HEK293 (cell line): Measurements from ENCODE around the gene CDAN1.

Experiments used
- ATF2 ChIP-seq: fragments of 450-650 bp; formaldehyde crosslinking; IDR thresholded peaks from 2 replicates; pipeline ENCODE4 v1.5.1; 2016; ENCODE audit warnings: missing biosample characterization, missing genetic modification characterization, low read depth
- BCL11B ChIP-seq: fragments of 450-650 bp; formaldehyde crosslinking; IDR thresholded peaks from 2 replicates; pipeline ENCODE4 v1.5.1; 2016; ENCODE audit warnings: low read depth, missing biosample characterization, missing genetic modification characterization
- BCL6B ChIP-seq: fragments of 450-650 bp; formaldehyde crosslinking; IDR thresholded peaks from 2 replicates; pipeline ENCODE4 v1.5.1; 2017; ENCODE audit warnings: missing biosample characterization, missing genetic modification characterization
- GLI2 ChIP-seq: fragments of 450-650 bp; formaldehyde crosslinking; IDR thresholded peaks from 2 replicates; pipeline ENCODE4; 2017; ENCODE audit warnings: missing biosample characterization, missing genetic modification characterization, low read depth, borderline replicate concordance
- OSR2 ChIP-seq: fragments of 450-650 bp; formaldehyde crosslinking; IDR thresholded peaks from 2 replicates; pipeline ENCODE4 v1.5.1; 2016; ENCODE audit warnings: missing biosample characterization, missing genetic modification characterization
- OVOL3 ChIP-seq: fragments of 450-650 bp; formaldehyde crosslinking; IDR thresholded peaks from 2 replicates; pipeline ENCODE4 v1.5.1; 2016; ENCODE audit warnings: missing biosample characterization, missing genetic modification characterization
- SP7 ChIP-seq: fragments of 450-650 bp; formaldehyde crosslinking; IDR thresholded peaks from 2 replicates; pipeline ENCODE4 v1.5.1; 2016; ENCODE audit warnings: missing biosample characterization, missing genetic modification characterization
- ZBTB21 ChIP-seq: fragments of 450-650 bp; formaldehyde crosslinking; IDR thresholded peaks from 2 replicates; pipeline ENCODE4 v1.5.1; 2017; ENCODE audit warnings: missing biosample characterization, missing genetic modification characterization
- ZBTB8A ChIP-seq: fragments of 450-650 bp; formaldehyde crosslinking; IDR thresholded peaks from 2 replicates; pipeline ENCODE4 v1.5.1; 2016; ENCODE audit warnings: missing biosample characterization, missing genetic modification characterization
- ZFHX2 ChIP-seq: fragments of 450-650 bp; formaldehyde crosslinking; conservative IDR thresholded peaks from 2 replicates; pipeline ENCODE4 v1.5.1; 2016; ENCODE audit warnings: missing biosample characterization, missing genetic modification characterization
- ZNF184 ChIP-seq: fragments of 450-650 bp; IDR thresholded peaks from 2 replicates; pipeline ENCODE4 v1.5.1; 2018; ENCODE audit warnings: missing biosample characterization, mild to moderate bottlenecking, missing genetic modification characterization
- ZNF19 ChIP-seq: fragments of 450-650 bp; formaldehyde crosslinking; IDR thresholded peaks from 2 replicates; pipeline ENCODE4; 2016; ENCODE audit warnings: missing biosample characterization, missing genetic modification characterization, low read depth
- ZNF302 ChIP-seq: fragments of 450-650 bp; formaldehyde crosslinking; IDR thresholded peaks from 2 replicates; pipeline ENCODE4 v1.5.1; 2016; ENCODE audit warnings: missing biosample characterization, missing genetic modification characterization, low read depth
- ZNF341 ChIP-seq: fragments of 450-650 bp; formaldehyde crosslinking; IDR thresholded peaks from 2 replicates; pipeline ENCODE4; 2016; ENCODE audit warnings: low read depth, missing biosample characterization, missing genetic modification characterization
- ZNF416 ChIP-seq: fragments of 450-650 bp; formaldehyde crosslinking; IDR thresholded peaks from 2 replicates; pipeline ENCODE4 v1.5.1; 2016; ENCODE audit warnings: missing biosample characterization, missing genetic modification characterization
- ZNF48 ChIP-seq: fragments of 450-650 bp; formaldehyde crosslinking; IDR thresholded peaks from 2 replicates; pipeline ENCODE4 v1.5.1; 2016; ENCODE audit warnings: missing biosample characterization, missing genetic modification characterization
- ZNF529 ChIP-seq: fragments of 450-650 bp; formaldehyde crosslinking; IDR thresholded peaks from 2 replicates; pipeline ENCODE4 v1.5.1; 2017; ENCODE audit warnings: missing genetic modification characterization, missing biosample characterization; ENCODE audit not compliant: insufficient replicate concordance
- ZNF596 ChIP-seq: fragments of 450-650 bp; IDR thresholded peaks from 2 replicates; pipeline ENCODE4 v1.5.0; 2018; ENCODE audit warnings: missing biosample characterization, mild to moderate bottlenecking, missing genetic modification characterization, moderate library complexity
- ZNF621 ChIP-seq: fragments of 450-650 bp; formaldehyde crosslinking; IDR thresholded peaks from 2 replicates; pipeline ENCODE4 v1.5.1; 2017; ENCODE audit warnings: missing biosample characterization, missing genetic modification characterization
- ZNF623 ChIP-seq: fragments of 450-650 bp; formaldehyde crosslinking; IDR thresholded peaks from 2 replicates; pipeline ENCODE4 v1.5.1; 2016; ENCODE audit warnings: missing biosample characterization, missing genetic modification characterization
- ZNF654 ChIP-seq: fragments of 450-650 bp; formaldehyde crosslinking; IDR thresholded peaks from 2 replicates; pipeline ENCODE4 v1.5.1; 2016; ENCODE audit warnings: low read depth, missing biosample characterization, missing genetic modification characterization
- ZNF670 ChIP-seq: fragments of 450-650 bp; formaldehyde crosslinking; IDR thresholded peaks from 2 replicates; pipeline ENCODE4 v1.5.1; 2016; ENCODE audit warnings: missing biosample characterization, missing genetic modification characterization, low read depth
- ZNF707 ChIP-seq: fragments of 450-650 bp; formaldehyde crosslinking; IDR thresholded peaks from 2 replicates; pipeline ENCODE4 v1.5.1; 2016; ENCODE audit warnings: missing biosample characterization, missing genetic modification characterization
- ZNF837 ChIP-seq: fragments of 450-650 bp; formaldehyde crosslinking; IDR thresholded peaks from 2 replicates; pipeline ENCODE4 v1.5.1; 2016; ENCODE audit warnings: missing biosample characterization, missing genetic modification characterization
- ZSCAN5A ChIP-seq: fragments of 450-650 bp; formaldehyde crosslinking; IDR thresholded peaks from 2 replicates; pipeline ENCODE4 v1.5.1; 2016; ENCODE audit warnings: missing biosample characterization, missing genetic modification characterization
- TF ChIP-seq, protein P1 (sequence below): fragments of 450-650 bp; formaldehyde crosslinking; IDR thresholded peaks from 2 replicates; pipeline ENCODE4 v1.5.1; 2017; ENCODE audit warnings: missing biosample characterization, missing genetic modification characterization
- TF ChIP-seq, protein P2 (sequence below): fragments of 450-650 bp; formaldehyde crosslinking; optimal IDR thresholded peaks from 2 replicates; pipeline ENCODE3; 2016; ENCODE audit warnings: missing biosample characterization, mild to moderate bottlenecking, missing genetic modification characterization
- TF ChIP-seq, protein P3 (sequence below): fragments of 450-650 bp; formaldehyde crosslinking; conservative IDR thresholded peaks from 2 replicates; pipeline ENCODE4 v1.5.1; 2016; ENCODE audit warnings: low read depth, missing biosample characterization, missing genetic modification characterization

CDAN1 gene

DNA sequence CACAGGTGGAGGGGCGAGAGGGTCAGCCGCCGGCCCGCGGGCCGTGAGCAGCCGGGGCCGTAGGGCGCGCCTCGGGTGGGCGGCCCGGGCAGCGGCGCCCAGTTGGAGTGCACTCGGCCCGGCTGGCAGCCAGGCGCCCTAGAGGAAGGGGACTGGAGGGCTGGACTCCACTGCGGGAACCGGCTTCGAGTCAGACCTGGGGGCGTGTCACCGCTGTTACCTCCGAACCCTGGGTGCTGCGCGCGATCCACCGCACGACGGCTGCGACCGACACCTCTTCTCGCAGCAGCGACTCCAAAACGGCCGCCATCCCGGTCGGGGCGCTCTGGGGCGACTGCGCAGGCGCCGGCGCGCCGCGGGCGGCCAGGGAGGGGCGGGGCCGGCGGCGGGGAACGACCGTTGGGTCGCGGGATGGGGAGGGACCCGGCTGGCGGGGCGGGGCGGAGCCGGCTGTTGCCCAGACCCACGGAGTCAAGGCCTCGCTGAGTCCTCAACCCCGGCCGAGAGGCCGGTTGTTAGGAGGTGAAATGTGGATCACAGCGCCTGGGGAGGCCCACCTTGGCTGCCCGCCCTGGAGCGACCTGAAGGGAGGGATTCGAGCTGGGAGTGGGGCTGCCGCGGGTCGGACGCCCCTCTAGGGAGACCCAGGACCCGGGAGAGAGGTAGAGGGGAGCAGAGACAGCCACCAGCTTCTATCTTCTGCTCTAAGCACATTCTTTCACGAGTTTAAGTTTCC, at the start of gene CDAN1 (continued):
- TF ChIP-seq ZSCAN5A (tag by site-specific recombination) = no peak
- TF ChIP-seq OVOL3 = no peak
- 0 out of 2 replicates have a peak, but pooled peaks have one; percentile 49 for TF ChIP-seq ZBTB8A (tag by site-specific recombination)
- TF ChIP-seq ZNF707 (tag by site-specific recombination) = no peak
- TF ChIP-seq ZNF48 (tag by site-specific recombination) = no peak
- no peak for TF ChIP-seq BCL11B (tag by site-specific recombination)
- TF ChIP-seq ZNF184 = no peak
- TF ChIP-seq ZNF416 = no peak
- no peak for TF ChIP-seq ATF2 (tag by site-specific recombination)
- TF ChIP-seq SP7 = no peak
- TF ChIP-seq, protein P1, sequence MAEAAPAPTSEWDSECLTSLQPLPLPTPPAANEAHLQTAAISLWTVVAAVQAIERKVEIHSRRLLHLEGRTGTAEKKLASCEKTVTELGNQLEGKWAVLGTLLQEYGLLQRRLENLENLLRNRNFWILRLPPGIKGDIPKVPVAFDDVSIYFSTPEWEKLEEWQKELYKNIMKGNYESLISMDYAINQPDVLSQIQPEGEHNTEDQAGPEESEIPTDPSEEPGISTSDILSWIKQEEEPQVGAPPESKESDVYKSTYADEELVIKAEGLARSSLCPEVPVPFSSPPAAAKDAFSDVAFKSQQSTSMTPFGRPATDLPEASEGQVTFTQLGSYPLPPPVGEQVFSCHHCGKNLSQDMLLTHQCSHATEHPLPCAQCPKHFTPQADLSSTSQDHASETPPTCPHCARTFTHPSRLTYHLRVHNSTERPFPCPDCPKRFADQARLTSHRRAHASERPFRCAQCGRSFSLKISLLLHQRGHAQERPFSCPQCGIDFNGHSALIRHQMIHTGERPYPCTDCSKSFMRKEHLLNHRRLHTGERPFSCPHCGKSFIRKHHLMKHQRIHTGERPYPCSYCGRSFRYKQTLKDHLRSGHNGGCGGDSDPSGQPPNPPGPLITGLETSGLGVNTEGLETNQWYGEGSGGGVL = no peak
- TF ChIP-seq ZBTB21 (tag by site-specific recombination) = no peak
- no peak for TF ChIP-seq ZNF596 (tag by site-specific recombination)
- TF ChIP-seq ZFHX2 (tag by site-specific recombination) = peak; percentile 17; the same call in 1 of the 2 replicates
- TF ChIP-seq ZNF621 (tag by site-specific recombination) = no peak
- TF ChIP-seq BCL6B (tag by site-specific recombination) = no peak
- TF ChIP-seq ZNF837 (tag by site-specific recombination) = no peak
- TF ChIP-seq ZNF19 (tag by site-specific recombination) = no peak
- TF ChIP-seq GLI2 (tag by site-specific recombination) = no peak
- TF ChIP-seq ZNF529 = no peak
- no peak for TF ChIP-seq ZNF302 (tag by site-specific recombination)
- no peak for TF ChIP-seq ZNF670 (tag by site-specific recombination)
- TF ChIP-seq ZNF623 (tag by site-specific recombination) = no peak
- TF ChIP-seq, protein P2, sequence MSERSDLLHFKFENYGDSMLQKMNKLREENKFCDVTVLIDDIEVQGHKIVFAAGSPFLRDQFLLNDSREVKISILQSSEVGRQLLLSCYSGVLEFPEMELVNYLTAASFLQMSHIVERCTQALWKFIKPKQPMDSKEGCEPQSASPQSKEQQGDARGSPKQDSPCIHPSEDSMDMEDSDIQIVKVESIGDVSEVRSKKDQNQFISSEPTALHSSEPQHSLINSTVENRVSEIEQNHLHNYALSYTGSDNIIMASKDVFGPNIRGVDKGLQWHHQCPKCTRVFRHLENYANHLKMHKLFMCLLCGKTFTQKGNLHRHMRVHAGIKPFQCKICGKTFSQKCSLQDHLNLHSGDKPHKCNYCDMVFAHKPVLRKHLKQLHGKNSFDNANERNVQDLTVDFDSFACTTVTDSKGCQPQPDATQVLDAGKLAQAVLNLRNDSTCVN (tag by site-specific recombination) = peak; percentile 56
- TF ChIP-seq OSR2 (tag by site-specific recombination) = no peak
- TF ChIP-seq ZNF341 = peak; percentile 43; the same call in 1 of the 2 replicates
- TF ChIP-seq ZNF654 (tag by site-specific recombination) = no peak
- TF ChIP-seq, protein P3, sequence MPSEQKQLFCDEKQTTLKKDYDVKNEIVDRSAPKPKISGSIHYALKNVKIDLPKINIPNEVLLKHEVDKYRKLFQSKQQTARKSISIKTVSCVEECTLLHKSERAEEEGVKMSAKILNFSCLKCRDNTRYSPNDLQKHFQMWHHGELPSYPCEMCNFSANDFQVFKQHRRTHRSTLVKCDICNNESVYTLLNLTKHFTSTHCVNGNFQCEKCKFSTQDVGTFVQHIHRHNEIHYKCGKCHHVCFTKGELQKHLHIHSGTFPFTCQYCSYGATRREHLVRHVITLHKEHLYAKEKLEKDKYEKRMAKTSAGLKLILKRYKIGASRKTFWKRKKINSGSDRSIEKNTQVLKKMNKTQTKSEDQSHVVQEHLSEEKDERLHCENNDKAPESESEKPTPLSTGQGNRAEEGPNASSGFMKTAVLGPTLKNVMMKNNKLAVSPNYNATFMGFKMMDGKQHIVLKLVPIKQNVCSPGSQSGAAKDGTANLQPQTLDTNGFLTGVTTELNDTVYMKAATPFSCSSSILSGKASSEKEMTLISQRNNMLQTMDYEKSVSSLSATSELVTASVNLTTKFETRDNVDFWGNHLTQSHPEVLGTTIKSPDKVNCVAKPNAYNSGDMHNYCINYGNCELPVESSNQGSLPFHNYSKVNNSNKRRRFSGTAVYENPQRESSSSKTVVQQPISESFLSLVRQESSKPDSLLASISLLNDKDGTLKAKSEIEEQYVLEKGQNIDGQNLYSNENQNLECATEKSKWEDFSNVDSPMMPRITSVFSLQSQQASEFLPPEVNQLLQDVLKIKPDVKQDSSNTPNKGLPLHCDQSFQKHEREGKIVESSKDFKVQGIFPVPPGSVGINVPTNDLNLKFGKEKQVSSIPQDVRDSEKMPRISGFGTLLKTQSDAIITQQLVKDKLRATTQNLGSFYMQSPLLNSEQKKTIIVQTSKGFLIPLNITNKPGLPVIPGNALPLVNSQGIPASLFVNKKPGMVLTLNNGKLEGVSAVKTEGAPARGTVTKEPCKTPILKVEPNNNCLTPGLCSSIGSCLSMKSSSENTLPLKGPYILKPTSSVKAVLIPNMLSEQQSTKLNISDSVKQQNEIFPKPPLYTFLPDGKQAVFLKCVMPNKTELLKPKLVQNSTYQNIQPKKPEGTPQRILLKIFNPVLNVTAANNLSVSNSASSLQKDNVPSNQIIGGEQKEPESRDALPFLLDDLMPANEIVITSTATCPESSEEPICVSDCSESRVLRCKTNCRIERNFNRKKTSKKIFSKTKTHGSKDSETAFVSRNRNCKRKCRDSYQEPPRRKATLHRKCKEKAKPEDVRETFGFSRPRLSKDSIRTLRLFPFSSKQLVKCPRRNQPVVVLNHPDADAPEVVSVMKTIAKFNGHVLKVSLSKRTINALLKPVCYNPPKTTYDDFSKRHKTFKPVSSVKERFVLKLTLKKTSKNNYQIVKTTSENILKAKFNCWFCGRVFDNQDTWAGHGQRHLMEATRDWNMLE = no peak
